Brain pericyte (primary cell): ENCODE results near the gene LTO1.

Experiments
- DNase-seq: peaks from one replicate; pipeline ENCODE4 v3.0.0-alpha.2; 2012; ENCODE audit warnings: low read depth, low spot score

LTO1 gene

DNA sequence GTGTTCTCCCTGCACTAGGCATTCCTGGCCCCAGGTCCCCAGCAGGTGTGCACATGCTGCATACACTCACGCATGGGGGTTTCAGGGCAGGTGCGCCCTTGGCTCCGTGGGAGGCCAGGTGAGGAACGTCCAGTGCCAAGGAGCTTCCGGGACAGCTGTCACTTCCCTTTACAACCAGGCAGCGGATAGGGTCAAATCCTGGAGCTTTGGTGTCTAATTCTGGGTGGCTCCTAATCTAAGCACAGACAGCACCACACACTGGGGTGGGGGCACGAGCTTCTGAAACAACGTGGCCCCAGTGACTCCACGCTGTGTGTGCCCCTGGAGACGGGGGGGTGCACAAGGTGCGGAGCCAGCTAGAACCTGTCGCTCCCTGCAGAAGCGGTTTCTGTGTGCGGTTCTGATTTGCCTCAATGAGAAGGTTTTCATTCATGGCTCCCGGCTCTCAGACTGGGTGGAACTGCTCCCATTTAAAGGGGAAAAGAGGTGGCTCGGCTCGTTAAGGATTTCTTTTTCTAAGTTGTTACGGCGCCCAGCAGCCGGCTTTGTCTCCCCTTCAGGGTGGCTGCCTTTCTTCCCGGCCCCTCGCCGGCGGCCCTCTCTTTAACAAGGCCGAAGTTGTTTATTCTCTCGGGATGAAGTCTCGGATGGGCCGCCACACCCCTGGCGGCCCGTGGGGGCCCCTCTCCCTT is 29.2 kb downstream of the LTO1 start:
- no peak for DNase-seq

GRCh38 chr11:69644962-69645675 is 30.0 kb downstream of the LTO1 start:
- DNase-seq = no peak

DNA sequence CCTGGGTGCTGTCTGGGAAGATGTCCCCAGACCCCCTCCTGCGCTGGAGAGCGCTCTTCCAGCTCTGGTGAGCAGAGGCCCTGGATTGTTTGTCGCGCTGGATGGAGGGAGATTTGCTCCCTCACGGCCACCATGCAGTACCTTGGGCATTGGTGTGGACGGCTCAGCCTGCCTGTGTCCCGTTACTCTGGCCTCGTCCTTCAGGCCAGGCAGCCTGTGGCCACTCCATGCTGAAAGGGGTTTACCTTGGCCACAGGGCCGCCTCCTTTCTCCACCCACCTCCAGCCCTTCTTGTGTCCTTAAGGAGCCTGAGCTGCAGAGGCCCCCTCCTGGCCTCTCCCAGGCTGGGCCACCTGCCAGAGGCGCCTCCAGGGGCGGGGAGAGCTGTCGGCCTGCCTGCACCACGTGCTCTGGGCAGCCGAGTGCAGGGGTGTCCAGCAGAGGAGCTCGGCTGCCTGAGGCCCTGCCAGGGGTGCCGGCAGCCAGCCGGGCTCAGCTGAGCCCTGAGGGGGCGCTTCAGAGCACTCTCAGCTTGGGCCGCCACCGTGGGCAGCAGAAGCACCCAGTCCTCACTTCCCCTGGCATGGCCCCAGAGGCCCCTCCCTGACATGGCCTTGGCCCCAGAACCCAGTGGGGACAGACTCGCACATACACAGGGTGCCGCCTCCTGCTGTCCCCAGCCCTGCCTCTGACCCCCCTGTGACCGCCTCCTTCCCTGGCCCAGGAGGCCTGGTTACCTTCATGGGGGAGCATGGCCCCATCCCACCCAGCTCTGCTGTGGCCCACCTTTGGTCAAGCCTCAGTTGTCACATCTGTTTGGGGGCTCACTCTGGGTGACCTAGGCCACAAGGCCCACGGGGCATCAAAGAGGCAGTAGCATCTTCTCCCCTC is 30.8 kb downstream of the LTO1 start:
- peak; percentile 76 for DNase-seq

DNA sequence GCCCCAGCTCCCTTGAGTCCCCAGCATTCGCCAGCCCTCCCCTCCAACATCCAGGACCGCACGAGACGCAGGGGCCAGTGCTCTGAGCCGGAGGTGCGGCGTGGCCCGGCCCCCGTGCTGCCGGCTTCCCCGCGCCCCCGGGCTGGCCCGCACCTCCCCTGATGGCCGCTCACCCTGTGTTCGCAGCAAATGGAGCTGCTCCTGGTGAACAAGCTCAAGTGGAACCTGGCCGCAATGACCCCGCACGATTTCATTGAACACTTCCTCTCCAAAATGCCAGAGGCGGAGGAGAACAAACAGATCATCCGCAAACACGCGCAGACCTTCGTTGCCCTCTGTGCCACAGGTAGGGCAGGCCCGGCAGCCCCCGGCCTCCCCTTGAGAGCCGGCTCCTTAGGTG is 31.5 kb downstream of the LTO1 start:
- no peak for DNase-seq

DNA sequence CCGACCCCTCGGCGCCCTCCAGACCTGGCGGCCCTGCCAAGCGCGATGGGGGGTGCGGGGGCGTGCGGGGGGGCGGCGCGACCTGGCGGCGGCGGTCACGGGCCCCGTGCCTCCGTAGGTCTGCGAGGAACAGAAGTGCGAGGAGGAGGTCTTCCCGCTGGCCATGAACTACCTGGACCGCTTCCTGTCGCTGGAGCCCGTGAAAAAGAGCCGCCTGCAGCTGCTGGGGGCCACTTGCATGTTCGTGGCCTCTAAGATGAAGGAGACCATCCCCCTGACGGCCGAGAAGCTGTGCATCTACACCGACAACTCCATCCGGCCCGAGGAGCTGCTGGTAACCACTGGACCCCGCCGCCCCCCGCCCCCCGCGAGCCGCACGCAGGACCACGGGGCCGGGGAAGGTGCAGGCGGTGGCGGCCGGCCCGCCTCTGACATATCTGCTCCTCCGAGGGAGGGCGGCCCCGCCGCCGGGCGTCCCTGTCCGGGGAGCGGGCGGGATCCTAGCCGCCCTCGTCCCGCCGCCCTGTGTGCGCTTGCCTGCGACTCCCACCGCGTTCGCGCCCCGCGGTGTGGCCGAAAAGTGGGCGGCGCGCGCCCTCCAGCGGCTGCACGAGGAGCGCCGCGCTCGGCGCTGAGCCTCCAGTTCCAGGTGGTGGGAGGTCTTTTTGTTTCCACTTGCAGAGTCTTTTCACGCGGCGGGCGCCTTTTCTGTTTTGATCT is 32.1 kb downstream of the LTO1 start:
- no peak for DNase-seq

- no peak for DNase-seq
Measured at GRCh38 chr11:69642549-69642912, 32.6 kb downstream of the LTO1 start.

DNA sequence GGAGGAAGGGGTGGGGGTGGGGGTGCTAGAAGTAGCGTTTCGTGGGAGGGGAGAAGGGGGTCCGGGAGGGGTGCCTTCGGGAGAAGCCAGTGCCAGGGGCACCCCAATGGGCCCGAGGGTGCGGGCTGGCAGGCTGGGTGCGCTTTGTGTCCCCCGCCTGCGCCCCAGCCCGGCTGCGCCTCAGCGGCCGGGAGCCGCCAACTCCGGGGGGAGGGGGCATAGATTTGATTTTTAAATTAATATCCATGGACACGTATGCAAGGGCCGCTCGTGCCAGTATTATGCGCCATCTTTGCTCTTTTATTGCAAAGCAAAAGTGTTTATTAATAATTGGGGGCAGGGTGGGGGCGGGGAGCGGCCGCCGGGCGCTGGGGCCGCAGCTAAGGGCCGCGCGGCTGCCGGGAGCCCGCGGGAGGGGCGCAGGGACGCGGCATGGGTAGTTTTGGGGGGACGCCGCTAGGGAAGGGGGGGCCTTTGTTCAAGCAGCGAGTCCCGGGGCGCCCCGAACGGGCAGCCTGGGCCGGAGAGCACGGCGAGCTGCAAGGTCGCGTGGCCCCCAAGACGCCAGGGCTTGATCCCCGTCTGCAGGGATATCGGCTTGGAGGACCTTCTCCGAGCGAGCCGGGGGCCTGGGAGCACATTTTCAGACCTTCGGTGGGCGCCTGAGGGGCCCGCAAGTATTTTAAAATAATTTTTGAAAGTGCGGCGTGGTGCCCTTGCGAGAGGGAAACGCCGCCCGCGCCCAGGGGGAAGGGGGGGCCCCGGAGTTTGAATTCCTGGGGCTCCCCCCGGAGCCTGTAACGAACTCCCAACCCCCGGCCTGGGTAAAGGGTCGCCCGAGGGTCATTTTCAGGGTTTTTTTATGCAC is 33.2 kb downstream of the LTO1 start:
- DNase-seq = no peak

DNA sequence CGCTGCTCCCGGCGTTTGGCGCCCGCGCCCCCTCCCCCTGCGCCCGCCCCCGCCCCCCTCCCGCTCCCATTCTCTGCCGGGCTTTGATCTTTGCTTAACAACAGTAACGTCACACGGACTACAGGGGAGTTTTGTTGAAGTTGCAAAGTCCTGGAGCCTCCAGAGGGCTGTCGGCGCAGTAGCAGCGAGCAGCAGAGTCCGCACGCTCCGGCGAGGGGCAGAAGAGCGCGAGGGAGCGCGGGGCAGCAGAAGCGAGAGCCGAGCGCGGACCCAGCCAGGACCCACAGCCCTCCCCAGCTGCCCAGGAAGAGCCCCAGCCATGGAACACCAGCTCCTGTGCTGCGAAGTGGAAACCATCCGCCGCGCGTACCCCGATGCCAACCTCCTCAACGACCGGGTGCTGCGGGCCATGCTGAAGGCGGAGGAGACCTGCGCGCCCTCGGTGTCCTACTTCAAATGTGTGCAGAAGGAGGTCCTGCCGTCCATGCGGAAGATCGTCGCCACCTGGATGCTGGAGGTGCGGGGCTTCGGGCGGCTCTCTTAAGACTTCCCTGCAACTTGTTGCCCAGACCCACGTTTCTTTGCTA is 34.1 kb downstream of the LTO1 start, which contains the start of gene CCND1:
TSS of gene CCND1 (plus strand) at position 162 of the 587 bp plus-strand sequence. CDS start at position 320, 158 bp downstream.
- no peak for DNase-seq

DNA sequence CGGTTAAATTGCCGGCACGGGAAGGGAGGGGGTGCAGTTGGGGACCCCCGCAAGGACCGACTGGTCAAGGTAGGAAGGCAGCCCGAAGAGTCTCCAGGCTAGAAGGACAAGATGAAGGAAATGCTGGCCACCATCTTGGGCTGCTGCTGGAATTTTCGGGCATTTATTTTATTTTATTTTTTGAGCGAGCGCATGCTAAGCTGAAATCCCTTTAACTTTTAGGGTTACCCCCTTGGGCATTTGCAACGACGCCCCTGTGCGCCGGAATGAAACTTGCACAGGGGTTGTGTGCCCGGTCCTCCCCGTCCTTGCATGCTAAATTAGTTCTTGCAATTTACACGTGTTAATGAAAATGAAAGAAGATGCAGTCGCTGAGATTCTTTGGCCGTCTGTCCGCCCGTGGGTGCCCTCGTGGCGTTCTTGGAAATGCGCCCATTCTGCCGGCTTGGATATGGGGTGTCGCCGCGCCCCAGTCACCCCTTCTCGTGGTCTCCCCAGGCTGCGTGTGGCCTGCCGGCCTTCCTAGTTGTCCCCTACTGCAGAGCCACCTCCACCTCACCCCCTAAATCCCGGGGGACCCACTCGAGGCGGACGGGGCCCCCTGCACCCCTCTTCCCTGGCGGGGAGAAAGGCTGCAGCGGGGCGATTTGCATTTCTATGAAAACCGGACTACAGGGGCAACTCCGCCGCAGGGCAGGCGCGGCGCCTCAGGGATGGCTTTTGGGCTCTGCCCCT is 34.7 kb downstream of the LTO1 start:
- DNase-seq = no peak

- DNase-seq = no peak
Measured at GRCh38 chr11:69639831-69640230, 35.3 kb downstream of the LTO1 start.

DNA sequence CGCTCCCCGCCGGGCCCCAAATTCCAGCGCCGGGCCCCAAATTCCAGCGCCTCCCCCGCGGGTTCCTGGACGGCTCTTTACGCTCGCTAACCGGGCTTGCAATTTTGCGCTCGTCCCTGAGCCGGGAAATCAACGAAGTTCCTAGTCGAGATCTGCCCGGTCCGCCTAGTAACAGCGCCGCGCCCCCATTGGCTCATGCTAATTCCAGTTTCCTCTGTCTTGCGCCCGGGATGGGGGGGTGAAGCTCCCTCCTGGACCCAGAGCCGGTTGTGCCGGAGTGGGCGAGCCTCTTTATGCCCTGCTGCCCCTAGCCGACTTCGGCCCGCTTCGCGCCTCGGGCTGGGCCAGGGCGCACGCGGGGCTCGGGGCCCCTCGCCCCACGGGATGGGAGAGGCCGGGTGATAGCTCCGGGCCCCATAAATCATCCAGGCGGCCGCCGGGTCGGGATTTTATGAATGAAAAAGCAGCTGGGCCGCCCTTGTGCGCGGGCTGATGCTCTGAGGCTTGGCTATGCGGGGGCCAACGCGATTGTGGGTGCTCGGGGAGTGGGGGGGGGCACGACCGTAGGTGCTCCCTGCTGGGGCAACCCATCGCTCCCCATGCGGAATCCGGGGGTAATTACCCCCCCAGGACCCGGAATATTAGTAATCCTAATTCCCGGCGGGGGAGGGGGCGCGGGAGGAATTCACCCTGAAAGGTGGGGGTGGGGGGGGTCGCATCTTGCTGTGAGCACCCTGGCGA is 36.0 kb downstream of the LTO1 start:
- peak; percentile 79 for DNase-seq

DNA sequence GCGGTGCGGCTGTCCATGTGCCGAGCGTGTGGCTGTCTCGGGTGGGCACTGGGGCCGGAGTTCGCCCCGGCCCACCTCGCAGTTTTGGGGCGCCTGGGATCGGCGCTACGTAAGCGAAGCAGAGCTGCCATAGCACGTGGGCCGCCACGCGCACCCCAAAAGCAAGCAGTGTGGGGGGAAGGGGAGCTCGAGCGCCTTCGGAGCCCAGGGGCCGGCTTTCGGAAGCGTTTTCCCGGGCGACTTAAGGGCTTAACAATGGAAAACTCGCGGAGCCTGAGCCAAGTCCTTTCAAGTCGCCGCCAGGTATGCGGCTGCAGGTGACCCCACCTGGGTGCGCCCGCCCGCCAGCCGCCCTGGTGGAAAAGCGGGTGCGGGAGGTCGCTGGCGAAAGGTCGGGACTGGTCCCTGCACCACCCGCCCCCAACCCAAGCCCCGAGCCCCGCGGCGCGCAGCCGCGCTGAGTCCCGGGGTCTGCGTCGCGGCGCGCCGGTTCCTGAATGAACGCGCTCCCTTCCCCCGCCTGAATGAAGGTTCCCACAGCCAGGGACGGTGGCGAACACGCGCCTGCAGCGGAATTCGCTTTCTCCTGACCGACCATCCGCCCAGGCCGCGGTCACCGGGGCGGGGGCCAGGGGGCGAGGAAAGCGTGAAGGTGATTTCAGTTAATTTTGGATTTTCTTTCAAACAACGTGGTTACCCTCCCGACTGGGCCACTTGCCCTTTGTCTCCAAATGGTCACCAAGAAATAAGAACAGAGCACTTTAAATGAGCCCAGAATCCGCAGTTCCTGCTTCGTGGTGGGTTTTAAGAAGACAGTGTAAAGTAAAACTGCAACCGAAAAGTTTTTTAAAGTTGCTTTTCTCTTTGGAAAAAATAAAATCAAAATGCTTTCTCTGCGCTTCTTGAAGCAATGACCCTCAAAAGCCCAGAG is 36.9 kb downstream of the LTO1 start:
- no peak for DNase-seq

DNA sequence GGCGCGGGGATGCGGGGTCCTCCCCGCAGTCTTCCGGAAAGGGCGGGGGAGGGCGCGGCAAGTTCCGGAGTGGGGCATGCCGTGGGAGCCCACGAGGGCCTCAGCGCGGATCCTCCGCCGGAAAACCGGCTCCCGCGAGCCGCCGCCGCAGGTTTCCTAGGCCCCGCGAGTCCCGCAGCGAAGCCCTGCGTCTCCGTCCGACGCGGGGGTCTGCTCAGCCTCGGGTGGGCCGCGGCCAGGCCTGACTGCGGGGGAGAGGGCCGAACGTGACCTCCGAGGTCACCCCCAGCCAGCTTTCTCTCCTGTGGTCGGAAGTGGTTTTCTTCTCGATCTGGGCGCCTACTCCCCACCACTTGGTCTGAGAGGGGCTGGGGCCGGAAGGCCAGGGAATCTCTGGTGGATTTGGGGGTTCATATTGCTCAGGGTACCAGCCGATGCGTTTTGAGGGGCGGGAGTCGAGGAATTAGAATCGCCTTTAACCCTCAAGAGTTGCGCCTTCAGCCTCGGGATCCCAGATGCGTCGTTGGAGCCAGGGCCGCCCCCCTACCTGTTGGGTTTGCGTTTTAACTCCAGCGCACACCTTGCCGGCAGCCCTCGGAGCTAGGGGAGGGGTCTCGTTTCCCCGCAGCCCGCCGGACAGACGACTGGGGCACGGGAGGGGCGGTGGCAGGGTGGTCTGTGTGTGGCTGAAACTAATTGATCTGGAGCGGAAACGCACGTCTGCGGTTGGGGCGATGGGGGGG is 37.8 kb downstream of the LTO1 start:
- no peak for DNase-seq

GRCh38 chr11:69636512-69637197 is 38.5 kb downstream of the LTO1 start:
- DNase-seq = no peak

DNA sequence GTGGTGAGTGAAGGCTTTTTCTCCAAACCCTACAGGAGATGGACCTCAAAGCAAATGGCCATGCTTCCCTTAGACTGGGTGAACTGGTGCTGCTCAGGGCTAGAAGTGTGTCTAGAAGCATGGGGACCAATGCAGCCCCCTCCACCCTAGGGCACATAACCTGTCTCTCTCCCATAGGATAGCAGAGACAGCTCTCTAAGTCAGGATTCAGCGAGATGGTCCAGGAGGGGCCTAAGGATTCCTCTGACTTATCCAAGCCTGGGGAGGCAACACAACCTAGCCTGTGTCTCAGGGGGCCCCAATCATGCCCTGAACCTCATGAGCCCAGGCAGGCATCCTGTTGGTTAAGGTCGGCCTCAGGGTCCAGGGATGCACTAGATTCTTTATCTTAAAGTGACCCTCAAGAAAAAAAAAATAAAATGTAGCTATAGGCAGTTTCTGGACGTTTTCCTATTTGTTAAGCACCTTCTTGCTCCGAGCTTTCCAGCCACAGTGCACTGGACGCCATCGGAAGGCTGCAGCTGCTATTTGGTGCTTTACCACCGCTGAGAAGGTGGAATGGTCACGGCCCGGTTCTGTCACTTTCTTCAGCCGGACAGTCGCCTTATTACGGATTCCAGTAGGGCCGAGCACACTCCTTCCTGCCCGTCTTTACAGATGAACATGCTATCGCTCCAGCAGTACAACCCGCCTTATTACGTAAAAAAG is 39.2 kb downstream of the LTO1 start:
- DNase-seq = no peak

GRCh38 chr11:69635195-69635594 is 40.0 kb downstream of the LTO1 start:
- no peak for DNase-seq
